8988T (cell line): ENCODE data around the gene FANCL.
"Not testable (repeated sequence)": the region's sequence is repeated elsewhere in the genome, so short reads cannot be mapped to it uniquely, and the experiment has no call there.

Experiments
- DNase-seq: peaks from one replicate; pipeline ENCODE4 v3.0.0; 2011

FANCL gene

DNA sequence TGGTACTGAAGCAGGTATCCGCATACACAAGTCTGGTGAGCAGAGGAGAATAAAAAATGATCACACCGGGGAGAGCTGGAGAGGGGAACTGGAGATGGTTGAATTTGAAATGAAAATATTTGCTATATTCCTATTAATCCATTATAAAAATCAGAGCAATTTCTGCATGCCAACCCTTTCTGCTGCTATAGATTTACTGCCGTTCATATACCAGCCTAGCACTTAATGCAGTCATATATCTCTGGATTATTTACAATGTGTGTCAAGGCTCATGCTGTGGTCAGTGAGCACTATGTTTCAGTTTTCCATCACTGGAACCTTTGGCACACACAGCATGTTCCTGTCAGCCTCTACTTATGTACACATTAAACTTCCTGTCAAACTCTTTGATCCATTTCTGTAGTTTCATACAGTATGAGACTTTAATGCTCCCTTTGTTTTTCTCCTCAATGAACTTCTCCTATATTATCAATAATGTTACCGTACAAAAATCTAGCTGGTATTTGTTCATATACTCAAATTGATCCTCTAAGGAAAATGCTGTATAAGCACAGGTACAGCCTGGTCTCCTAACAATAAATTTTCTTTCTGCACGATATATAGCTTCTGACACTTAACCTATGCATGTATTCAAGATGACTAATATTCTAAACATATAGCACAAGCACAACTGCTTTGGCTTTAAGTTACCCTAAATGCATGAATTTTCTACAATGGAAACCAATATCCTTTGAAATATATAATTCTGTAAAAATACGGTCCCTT, 36.7 kb downstream of the FANCL start:
- no peak for DNase-seq

DNA sequence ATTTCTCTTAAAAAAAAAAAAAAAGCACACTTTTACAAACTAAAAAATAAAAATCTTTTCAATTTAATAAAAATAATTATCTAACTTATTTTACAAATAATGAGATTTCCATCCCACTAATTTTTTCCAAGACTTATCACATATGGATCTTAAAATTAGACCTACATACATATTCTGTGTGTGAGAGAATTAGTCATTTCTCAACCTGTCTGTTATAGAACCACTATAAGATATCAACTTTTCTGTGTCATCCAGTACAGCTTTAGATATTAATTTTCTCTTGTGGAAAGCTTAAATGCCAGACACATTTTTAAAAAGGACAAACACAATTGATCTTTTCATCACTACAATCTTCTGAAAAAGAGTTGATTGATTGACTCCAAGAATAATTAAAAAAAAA, 38.1 kb downstream of the FANCL start:
- DNase-seq, result no peak

DNA sequence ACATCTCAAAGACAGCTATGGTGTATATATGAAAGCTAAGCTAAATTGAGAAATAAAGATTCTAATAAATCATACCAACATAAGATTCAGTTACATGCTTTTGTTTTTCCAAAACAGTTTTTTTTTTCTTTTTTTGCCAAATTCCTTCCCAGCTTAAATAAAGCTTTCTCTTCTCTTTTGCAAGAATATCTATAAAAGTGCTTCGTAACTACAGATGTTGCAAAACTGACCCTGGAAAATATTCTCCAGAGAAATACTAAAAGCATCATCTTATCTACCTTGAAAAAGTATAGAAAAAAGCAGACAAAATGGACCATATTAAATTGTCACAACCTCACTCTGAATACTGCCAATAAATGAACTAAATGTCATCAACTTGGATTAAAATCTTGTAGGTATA, 38.7 kb downstream of the FANCL start:
- DNase-seq, result no peak

DNA sequence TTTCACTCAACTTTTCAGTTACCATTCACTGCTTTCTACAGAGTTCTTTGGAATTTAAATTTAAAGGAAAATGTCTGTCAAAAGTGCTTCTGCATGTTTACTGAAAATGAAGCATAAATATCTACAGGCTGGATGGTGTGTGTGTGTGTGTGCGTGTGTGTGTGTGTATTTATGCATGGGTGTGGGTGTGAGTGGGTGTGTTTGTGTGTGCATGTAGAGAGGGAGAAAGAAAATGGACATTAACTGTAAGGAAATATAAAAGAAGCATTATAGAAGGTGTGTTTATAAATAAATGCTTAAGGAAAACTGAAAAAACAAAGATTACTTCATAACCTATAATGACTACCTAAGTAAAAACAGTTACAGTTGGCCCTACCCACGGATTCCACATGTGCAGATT, 43.2 kb downstream of the FANCL start:
- DNase-seq, result no peak

DNA sequence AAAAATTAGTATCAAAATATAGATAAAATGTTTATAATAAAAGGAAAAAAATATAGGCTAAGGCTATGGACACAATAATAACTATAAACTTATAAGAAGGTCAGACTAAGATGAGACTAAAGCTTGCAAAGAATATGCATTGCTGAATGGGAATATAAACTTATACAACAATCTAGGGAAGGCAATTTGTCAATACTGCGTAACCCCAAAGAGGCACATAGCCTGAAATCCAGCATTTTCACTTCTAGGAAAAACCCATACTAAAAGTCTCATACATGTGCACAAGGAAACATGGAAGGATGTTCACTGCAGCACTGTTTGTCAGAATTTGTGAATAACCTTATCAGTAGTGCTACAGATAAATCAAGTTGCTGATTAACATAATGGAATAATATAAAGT, 45.5 kb downstream of the FANCL start:
- DNase-seq, result no peak

DNA sequence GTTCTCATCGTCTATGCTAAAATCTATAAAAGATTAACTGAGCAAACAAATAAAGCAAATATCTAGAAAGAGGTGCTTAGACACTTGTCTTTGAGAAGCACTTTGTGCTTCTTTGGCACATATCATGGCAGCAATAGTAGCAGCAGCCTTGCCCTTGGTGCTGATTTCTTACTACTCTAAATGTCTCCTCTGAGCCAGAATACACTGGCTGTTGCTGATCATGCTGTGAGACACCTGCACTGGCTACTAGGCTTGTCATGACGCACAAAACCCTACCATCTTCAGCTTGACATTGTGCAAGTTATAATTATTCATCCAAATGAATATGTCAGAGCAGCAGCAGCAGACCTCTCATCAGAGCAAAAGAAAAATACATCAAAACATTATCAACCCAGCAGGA, 46.7 kb downstream of the FANCL start:
- no peak for DNase-seq

DNA sequence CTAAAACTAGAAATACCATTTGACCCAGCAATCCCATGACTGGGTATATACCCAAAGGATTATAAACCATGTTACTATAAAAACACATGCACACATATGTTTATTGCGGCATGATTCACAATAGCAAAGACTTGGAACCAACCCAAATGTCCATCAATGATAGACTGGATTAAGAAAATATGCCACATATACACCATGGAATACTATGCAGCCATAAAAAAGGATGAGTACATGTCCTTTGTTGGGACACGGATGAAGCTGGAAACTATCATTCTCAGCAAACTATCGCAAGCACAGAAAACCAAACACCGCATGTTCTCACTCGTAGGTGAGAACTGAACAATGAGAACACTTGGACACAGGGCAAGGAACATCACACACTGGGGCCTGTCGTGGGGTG, 54.1 kb downstream of the FANCL start:
- DNase-seq, result not testable (repeated sequence)

DNA sequence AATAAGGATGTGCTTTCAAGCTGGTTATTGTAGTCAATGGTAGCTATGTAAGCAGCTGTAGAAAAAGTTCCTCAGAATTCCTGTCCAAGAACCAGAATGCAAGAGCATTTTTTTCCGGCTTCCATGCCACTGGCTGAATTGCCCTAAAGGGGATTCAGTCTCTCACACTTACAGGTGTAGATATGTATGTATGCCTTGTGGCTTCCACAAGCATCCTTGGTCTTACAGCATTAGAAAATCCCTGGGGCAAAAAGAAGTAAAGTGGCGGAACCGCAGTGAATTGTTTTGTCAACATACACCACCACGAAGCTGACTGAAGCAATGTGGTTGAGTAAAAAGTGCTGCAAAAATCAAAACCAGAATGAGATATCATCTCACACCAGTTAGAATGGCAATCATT, 54.6 kb downstream of the FANCL start:
- DNase-seq, result no peak

DNA sequence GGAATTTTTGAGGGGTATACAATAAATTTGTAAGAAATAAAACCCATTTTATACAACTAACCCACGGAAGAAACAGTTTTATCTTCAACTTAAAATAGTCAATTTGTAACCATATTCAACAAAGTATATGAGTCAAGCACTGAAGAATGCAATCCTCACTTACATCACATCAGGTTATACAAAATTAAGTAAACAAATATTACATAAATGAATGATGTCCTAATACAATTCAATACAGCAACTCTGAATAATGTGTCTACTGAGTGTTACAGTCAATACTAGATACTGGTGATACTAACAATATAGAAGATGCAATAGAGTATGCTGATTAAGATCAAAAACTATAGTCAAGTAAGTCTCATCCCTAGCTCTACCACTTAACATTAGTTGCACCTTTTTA, 58.6 kb downstream of the FANCL start:
- DNase-seq, result no peak

DNA sequence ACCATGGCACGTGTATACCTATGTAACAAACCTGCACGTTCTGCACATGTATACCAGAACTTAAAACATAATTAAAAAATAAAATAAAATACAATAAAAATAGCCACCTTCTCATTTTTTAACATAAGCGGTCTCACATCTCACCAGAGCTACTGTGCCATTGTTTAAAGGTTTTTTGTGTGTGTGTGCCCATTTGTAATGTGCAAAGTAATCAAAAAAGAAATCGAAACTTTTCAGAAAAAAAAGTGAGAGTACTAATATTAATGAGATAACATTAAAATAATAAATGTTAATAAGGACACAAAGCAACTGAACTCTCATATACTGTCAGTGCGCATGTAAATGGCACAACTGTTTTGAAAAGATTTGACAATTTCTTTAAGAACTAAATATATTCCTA, 60.5 kb downstream of the FANCL start:
- no peak for DNase-seq

DNA sequence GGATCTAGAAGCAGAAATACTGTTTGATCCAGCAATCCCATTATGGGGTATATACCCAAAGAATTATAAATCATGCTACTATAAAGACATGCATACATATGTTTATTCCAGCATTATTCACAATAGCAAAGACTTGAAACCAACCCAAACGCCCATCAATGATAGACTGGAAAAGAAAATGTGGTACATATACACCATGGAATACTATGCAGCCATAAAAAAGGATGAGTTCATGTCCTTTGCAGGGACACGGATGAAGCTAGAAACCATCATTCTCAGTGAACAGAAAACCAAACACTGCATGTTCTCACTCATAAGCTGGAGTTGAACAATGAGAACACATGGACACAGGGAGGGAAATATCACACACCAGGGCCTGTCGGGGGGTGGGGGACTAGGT, 61.0 kb downstream of the FANCL start:
- DNase-seq, result not testable (repeated sequence)

DNA sequence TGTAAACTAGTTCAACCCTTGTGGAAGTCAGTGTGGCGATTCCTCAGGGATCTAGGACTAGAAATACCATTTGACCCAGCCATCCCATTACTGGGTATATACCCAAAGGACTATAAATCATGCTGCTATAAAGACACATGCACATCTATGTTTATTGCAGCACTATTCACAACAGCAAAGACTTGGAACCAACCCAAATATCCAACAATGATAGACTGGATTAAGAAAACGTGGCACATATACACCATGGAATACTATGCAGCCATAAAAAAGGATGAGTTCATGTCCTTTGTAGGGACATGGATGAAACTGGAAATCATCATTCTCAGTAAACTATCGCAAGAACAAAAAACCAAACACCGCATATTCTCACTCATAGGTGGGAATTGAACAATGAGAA, 63.9 kb downstream of the FANCL start:
- not testable (repeated sequence) for DNase-seq

DNA sequence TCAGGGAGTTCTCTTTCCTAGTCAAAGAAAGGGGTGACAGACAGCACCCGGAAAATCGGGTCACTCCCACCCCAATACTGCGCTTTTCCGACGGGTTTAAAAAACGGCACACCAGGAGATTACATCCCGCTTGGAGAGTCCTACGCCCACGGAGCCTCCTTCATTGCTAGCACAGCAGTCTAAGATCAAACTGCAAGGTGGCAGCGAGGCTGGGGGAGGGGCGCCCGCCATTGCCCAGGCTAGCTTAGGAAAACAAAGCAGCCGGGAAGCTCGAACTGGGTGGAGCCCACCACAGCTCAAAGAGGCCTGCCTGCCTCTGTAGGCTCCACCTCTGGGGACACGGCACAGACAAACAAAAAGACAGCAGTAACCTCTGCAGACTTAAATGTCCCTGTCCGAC, 69.3 kb downstream of the FANCL start:
- DNase-seq, result not testable (repeated sequence)

DNA sequence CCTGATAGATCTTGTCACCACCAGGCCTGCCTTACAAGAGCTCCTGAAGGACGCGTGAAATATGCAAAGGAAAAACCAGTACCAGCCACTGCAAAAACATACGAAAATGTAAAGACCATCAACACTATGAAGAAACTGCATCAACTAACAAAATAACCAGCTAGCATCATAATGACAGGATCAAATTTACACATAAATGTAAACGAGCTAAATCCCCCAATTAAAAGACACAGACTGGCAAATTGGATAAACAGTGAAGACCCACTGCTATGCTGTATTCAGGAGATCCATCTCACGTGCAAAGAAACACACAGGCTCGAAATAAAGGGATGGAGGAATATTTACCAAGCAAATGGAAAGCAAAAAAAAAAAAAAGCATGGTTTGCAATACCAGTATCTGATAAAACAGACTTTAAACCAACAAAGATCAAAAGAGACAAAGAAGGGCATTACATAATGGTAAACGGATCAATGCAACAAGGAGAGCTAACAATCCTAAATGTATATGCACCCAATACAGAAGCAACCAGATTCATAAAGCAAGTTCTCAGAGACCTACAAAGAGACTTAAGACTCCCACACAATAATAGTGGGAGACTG, 70.7 kb downstream of the FANCL start:
- not testable (repeated sequence) for DNase-seq

DNA sequence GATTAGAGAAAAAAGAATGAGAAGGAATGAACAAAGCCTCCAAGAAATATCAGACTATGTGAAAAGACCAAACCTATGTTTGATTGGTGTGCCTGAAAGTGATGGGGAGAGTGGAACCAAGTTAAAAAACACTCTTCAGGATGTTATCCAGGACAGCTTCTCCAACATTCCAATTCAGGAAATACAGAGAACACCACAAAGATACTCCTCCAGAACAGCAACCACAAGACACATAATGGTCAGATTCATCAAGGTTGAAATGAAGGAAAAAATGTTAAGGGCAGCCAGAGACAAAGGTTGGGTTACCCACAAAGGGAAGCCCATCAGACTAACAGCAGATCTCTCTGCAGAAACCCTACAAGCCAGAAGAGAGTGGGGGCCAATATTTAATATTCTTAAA, 71.3 kb downstream of the FANCL start:
- not testable (repeated sequence) for DNase-seq

DNA sequence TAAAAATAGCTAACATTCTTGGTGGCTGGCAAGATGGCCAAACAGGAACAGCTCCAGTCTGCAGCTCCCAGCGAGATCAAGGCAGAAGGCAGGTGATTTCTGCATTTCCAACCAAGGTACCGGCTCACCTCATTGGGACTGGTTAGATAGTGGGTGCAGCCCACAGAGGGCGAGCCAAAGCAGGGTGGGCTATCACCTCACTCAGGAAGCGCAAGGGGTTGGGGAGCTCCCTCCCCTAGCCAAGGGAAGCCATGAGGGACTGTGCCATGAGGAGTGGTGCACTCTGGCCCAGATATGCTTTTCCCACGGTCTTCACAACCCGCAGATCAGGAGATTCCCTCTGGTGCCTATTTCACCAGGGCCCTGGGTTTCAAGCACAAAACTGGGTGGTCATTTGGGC, 73.0 kb downstream of the FANCL start:
- DNase-seq, result not testable (repeated sequence)

DNA sequence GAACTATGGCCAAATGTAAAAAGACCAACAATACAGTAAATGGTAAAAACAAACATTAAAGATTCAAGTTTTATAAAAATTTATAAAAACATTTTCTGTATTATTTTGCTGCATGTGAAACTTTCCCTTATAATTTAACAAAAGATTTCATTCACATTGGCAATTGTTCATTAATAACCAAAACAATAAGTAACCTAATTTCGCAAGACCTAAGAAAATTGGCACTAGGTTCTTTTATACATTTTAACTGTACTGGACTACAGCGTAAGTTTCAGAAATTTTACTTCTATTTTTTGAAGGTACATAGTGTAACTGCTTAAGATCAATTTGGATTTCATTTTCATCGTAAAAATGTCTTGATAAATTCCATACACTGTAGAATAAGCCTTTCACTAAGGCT, 77.2 kb downstream of the FANCL start:
- no peak for DNase-seq

DNA sequence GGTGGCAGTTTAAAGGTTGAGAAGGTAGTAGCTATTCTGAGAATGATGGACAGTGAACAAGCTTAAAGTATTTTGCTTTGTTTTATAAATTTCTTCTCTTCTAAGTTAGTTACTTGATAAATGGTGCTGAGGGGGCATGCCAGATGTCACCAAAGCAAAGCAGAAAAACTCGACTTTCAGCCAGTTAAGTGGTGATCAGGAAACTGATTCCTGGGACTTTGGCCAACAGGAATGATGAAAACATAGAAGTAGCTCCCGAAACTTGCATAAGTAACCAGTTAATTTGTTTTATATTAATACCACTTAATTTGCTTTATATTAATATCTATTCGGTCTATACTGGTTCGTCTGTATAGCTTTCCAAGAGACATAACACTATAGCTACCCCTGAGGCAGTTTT, 82.6 kb downstream of the FANCL start:
- no peak for DNase-seq

DNA sequence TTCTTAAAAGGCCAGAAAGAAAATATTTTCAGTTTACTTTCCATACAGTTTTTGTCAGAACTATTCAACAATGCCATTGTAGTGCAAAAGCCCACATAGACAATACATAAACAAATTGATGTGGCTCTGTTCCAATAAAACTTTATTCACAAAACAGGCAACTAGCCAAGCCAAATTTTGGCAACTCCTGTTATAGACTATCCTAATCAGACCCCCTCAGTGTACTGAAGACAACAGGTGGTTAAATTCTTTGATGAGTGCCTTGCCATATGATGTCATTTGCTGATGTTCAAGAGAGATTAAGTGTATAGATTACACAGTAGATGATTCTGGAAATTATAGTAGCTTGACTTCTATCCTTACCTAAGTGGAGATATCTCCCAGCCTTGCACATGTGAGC, 83.4 kb downstream of the FANCL start:
- DNase-seq, result no peak

DNA sequence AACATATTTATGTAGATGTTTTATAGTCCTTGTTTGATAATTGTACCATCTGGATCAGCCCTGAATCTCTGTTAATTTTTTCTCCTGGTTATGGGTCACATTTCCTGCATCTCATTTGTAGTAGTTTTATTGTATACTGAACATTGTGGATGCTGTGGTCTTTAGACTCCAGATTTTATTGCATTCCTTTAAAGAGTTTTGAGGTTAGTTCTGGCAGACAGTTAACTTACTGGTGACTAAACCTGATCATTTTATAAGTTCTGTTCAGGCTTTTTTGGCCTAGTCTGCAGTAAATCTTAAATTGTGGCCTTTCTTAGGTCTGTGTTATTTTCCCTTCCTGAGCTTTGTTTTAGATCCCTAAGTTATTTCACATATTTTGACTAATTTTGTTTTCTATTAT, 84.3 kb downstream of the FANCL start:
- no peak for DNase-seq

DNA sequence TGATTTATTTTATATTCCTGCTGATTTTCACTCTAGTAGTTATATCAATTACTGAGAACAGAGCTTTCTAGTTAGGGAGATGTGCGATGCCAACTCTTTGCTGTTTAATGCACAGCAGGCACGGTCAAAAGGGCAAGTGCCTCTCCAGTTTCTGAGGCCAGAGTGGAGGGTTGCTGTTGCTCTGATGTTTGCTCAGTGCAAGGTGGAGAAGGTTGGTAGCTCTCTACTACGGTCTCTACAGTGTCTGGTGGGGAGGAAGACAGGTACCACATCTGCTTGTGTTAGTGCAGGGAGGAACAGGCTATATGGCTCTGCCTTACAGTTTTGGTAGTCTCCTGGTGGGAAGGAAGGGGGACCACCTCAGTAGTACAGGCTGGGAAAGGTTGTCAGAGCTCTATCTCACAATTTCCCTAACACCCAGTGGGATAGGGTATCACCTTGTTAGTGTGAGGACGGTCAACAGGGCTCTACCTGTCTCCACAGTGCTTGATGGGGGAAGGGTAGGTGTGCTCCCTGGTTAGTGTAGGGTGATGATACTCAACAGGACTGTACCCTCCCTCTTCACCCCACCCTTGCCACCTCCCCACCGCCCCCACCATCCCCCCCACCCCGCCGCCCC, 85.9 kb downstream of the FANCL start:
- DNase-seq, result no peak

DNA sequence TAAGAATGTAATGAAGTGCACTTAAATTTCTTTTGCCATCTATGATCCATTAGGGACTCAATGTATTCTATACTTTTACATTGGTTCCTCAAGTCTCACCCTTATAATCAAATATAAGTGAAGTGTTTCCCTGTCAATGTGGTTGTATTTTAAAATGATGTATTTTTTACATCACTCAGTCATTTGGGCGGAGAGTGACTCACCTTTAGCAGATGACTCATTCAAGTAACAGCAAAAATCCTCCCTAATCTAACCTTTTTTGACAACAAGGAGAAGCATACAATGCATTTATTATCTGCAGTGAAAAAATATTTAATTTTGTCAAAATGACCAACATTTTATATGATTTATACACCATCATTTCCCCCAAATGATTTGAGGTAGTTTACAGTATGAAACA, 94.4 kb downstream of the FANCL start:
- DNase-seq, result no peak

DNA sequence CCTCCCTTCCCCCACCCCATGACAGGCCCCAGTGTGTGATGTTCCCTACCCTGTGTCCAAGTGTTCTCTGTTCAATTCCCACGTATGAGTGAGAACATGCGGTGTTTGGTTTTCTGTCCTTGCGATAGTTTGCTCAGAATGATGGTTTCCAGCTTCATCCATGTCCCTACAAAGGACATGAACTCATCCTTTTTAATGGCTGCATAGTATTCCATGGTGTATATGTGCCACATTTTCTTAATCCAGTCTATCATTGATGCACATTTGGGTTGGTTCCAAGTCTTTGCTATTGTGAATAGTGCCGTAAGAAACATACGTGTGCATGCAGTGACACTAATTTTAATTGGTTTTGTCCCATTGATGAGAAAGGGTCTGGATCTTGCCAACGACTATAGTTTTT, 95.4 kb downstream of the FANCL start:
- not testable (repeated sequence) for DNase-seq

DNA sequence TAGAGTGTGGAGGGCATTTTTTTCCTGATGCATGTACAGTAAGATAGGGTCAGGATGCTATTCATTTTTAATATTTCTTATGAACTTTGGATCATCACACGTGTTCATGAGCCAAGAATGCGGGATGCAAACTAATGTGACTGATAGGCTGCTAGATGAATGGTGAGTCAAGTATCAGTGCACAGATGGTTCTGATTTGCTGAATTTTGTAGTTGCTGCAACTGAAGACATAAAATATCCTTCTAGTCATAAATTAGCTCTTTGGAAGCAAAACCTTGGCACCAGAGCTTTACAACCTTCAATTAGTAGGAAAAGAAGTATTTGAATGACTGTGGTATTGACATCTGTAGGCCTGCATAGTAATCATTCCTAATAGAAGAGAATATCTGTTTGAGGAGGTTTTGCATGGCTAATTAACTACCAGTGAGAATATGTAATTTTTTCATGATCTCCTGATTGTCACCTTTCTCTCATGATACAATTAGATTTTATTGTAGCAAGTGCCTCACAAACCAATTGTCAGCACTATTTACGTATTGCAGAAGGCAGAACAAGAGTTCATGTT, 100.5 kb downstream of the FANCL start:
- DNase-seq, result no peak
